Immature natural killer cell (primary cell): Measurements from ENCODE around the gene NTNG2. TPM values are rescaled to one million over a fixed set of nuclear protein-coding genes. Genes with fewer than 3 reads are reported as not detected.
"Not testable (repeated sequence)": the region's sequence is repeated elsewhere in the genome, so short reads cannot be mapped to it uniquely, and the experiment has no call there.

ENCODE experiments used
- DNase-seq, 3 donors: peaks; one replicate each; pipeline ENCODE4 v3.0.0; 2022; ENCODE audit warnings: mixed read lengths in 1 of 3
- H3K27ac Mint-ChIP-seq, 6 donors: one replicate each; pipeline ENCODE4 v1.8.0; 2020; ENCODE audit warnings: mixed read lengths in 6 of 6, mild to moderate bottlenecking in 5 of 6, inconsistent platforms in 4 of 6, moderate library complexity in 3 of 6
- H3K27me3 Mint-ChIP-seq, 3 donors: one replicate each; pipeline ENCODE4 v1.8.0; 2020 to 2021; ENCODE audit warnings: low read depth in 3 of 3, mild to moderate bottlenecking in 3 of 3, mixed read lengths in 3 of 3, moderate library complexity in 3 of 3, inconsistent platforms in 1 of 3
- H3K36me3 Mint-ChIP-seq, 3 donors: one replicate each; pipeline ENCODE4 v1.8.0; 2020; ENCODE audit warnings: mixed read lengths in 3 of 3, inconsistent platforms in 2 of 3, mild to moderate bottlenecking in 2 of 3
- H3K4me1 Mint-ChIP-seq, 2 donors: one replicate each; pipeline ENCODE4 v1.8.0; 2020; ENCODE audit warnings: inconsistent platforms in 2 of 2, mild to moderate bottlenecking in 2 of 2, mixed read lengths in 2 of 2, moderate library complexity in 1 of 2
- H3K4me3 Mint-ChIP-seq, 5 donors: one replicate each; pipeline ENCODE4 v1.8.0; 2020; ENCODE audit warnings: mild to moderate bottlenecking in 5 of 5, mixed read lengths in 5 of 5, inconsistent platforms in 3 of 5, moderate library complexity in 3 of 5
- H3K9me3 Mint-ChIP-seq, 6 donors: one replicate each; pipeline ENCODE4 v1.8.0; 2020; ENCODE audit warnings: mild to moderate bottlenecking in 6 of 6, mixed read lengths in 6 of 6, inconsistent platforms in 4 of 6, moderate library complexity in 3 of 6
- polyA plus RNA-seq, 3 donors: library from polyadenylated mRNA; unstranded; fragments of 300-500 nt; fragmentation: Illumina TruSeq; gene quantifications; one replicate each; pipeline ENCODE4 v1.2.3, GENCODE V29; 2021

NTNG2 gene
- polyA plus RNA-seq, 3 donors from 2014 or later = 0.27 to 0.94 (median 0.62) TPM

DNA sequence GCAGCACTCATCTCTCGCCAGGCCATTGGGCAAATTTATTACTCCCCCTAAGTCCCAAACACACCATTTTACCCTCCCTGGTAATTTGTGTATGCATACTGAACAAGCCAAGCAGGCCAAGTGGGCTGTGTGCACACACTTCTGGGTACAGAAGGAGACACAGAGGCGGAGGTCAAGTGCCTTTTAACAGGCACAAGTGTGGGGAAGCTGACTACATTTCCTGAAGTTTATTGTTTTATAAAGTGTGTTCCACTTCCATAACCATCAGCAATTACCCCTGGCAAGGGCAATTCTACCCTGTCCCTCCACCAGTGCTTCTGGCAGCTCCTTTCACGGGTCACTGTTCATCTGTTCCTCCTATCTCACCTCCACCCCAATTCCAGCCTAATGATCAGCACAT, 99.0 kb downstream of the NTNG2 start:
- no peak for DNase-seq
- peaks cover 10 to 21% (median 15%) of the 10 kb centered on the region in 3 donors for H3K36me3 Mint-ChIP-seq
- H3K4me1 Mint-ChIP-seq = peaks cover 8 to 26% of the 10 kb centered on the region in 2 donors
- H3K27ac Mint-ChIP-seq = peak overlapping the region in 1 of 6 donors; percentile 13
- H3K9me3 Mint-ChIP-seq = no peaks in the 10 kb centered on the region
- no peak overlapping the region for H3K4me3 Mint-ChIP-seq
- H3K27me3 Mint-ChIP-seq = peaks cover 0 to 7% (median 5%) of the 10 kb centered on the region in 3 donors

GRCh38 chr9:132266017-132266416, 104.2 kb downstream of the NTNG2 start:
- DNase-seq = no peak
- Mint-ChIP-seq H3K4me3 (no peak overlapping the region), H3K27me3 (peaks cover 0 to 5% (median 3%) of the 10 kb centered on the region in 3 donors), H3K9me3 (no peaks in the 10 kb centered on the region), H3K4me1 (peaks cover 4 to 29% of the 10 kb centered on the region in 2 donors), H3K36me3 (peaks cover 10 to 34% (median 23%) of the 10 kb centered on the region in 3 donors), H3K27ac (no peak overlapping the region)

DNA sequence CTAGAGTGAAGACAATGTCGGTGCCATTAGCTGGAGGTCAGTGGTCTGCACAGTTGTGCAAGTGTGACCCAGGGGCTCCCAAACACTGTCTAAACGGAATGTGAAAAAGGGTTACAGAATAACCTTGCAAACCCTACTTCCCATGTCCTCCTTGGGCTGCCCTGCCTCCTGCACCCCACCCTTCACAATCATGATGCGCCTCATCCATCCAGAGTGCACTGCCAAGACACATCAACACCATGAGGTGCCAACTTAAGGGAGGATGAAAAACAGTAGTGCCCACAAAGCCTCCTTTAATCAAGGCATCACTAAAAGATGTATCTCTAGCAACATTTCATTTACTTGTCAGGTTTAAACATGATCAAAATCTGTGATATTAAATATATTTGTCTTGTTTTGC, 105.8 kb downstream of the NTNG2 start:
- no peak overlapping the region for H3K27ac Mint-ChIP-seq
- peaks cover 8 to 29% (median 19%) of the 10 kb centered on the region in 3 donors for H3K36me3 Mint-ChIP-seq
- peaks cover 4 to 16% of the 10 kb centered on the region in 2 donors for H3K4me1 Mint-ChIP-seq
- H3K9me3 Mint-ChIP-seq = no peaks in the 10 kb centered on the region
- no peak for DNase-seq
- H3K4me3 Mint-ChIP-seq = no peak overlapping the region
- peaks cover 0 to 3% (median 3%) of the 10 kb centered on the region in 3 donors for H3K27me3 Mint-ChIP-seq

GRCh38 chr9:132268725-132269352, 107.0 kb downstream of the NTNG2 start:
- H3K9me3 Mint-ChIP-seq = no peaks in the 10 kb centered on the region
- H3K36me3 Mint-ChIP-seq = peaks cover 9 to 25% (median 18%) of the 10 kb centered on the region in 3 donors
- H3K4me1 Mint-ChIP-seq = peaks cover 4 to 10% of the 10 kb centered on the region in 2 donors
- peak overlapping the region in 4 of 6 donors; percentile 60 to 81 (median 68) for H3K27ac Mint-ChIP-seq
- peak; percentile 36 to 55 (median 42) for DNase-seq
- peaks cover 0 to 3% (median 0%) of the 10 kb centered on the region in 3 donors for H3K27me3 Mint-ChIP-seq
- no peak overlapping the region for H3K4me3 Mint-ChIP-seq

- Mint-ChIP-seq H3K36me3 (peaks cover 5 to 21% (median 18%) of the 10 kb centered on the region in 3 donors), H3K27ac (peak overlapping the region in 1 of 6 donors; percentile 48), H3K4me1 (peaks cover 4 to 10% of the 10 kb centered on the region in 2 donors)
- not testable (repeated sequence) for DNase-seq, H3K4me3 Mint-ChIP-seq, H3K9me3 Mint-ChIP-seq, H3K27me3 Mint-ChIP-seq
Measured at GRCh38 chr9:132269704-132270516, 108.1 kb downstream of the NTNG2 start.

DNA sequence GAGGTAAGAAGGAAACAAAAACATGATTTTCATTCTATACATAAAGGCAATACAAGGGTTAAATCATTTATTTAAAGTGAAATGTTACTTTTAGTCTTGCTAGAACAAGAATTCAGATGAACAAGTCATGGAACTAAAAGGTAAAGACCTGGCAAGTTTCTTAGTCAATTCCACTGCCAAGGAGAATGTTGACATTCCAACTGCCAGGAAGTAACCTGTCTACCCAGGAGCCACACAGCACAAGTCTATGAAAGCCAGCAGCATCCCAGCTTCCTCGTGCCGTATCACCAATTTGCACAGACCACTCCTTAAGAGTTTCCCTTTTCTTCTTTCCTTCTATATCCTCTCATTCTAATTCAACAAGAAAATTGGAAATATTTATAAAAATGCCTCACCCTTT, 113.0 kb downstream of the NTNG2 start:
- no peaks in the 10 kb centered on the region for H3K9me3 Mint-ChIP-seq
- no peak for DNase-seq
- no peak overlapping the region for H3K4me3 Mint-ChIP-seq
- peaks cover 25 to 54% (median 41%) of the 10 kb centered on the region in 3 donors for H3K36me3 Mint-ChIP-seq
- H3K27ac Mint-ChIP-seq = peak overlapping the region in 1 of 6 donors; percentile 18
- H3K27me3 Mint-ChIP-seq = peaks cover 0 to 3% (median 0%) of the 10 kb centered on the region in 3 donors
- H3K4me1 Mint-ChIP-seq = no peaks in the 10 kb centered on the region

- Mint-ChIP-seq H3K27me3 (peaks cover 1 to 5% (median 2%) of the 10 kb centered on the region in 3 donors), H3K36me3 (peaks cover 22 to 55% (median 33%) of the 10 kb centered on the region in 3 donors), H3K9me3 (no peaks in the 10 kb centered on the region), H3K4me3 (no peak overlapping the region), H3K27ac (peak overlapping the region in 1 of 6 donors; percentile 20), H3K4me1 (peaks cover 0 to 7% of the 10 kb centered on the region in 2 donors)
- no peak for DNase-seq
Measured at GRCh38 chr9:132283165-132283564, 121.3 kb downstream of the NTNG2 start.

- Mint-ChIP-seq H3K36me3 (peaks cover 22 to 56% (median 33%) of the 10 kb centered on the region in 3 donors), H3K4me1 (peaks cover 2 to 14% of the 10 kb centered on the region in 2 donors), H3K27ac (peak overlapping the region in 3 of 6 donors; percentile 3 to 43 (median 35)), H3K9me3 (no peaks in the 10 kb centered on the region), H3K27me3 (peaks cover 1 to 5% (median 2%) of the 10 kb centered on the region in 3 donors), H3K4me3 (no peak overlapping the region)
- DNase-seq = no peak
Measured at GRCh38 chr9:132283863-132284262, 122.0 kb downstream of the NTNG2 start.

GRCh38 chr9:132287256-132287760, 125.5 kb downstream of the NTNG2 start:
- peak overlapping the region in 2 of 6 donors; percentile 29 to 34 for H3K27ac Mint-ChIP-seq
- H3K9me3 Mint-ChIP-seq = no peaks in the 10 kb centered on the region
- H3K4me3 Mint-ChIP-seq = no peak overlapping the region
- peaks cover 2 to 5% (median 2%) of the 10 kb centered on the region in 3 donors for H3K27me3 Mint-ChIP-seq
- peaks cover 13 to 37% (median 23%) of the 10 kb centered on the region in 3 donors for H3K36me3 Mint-ChIP-seq
- H3K4me1 Mint-ChIP-seq = peaks cover 2 to 21% of the 10 kb centered on the region in 2 donors
- no peak for DNase-seq

DNA sequence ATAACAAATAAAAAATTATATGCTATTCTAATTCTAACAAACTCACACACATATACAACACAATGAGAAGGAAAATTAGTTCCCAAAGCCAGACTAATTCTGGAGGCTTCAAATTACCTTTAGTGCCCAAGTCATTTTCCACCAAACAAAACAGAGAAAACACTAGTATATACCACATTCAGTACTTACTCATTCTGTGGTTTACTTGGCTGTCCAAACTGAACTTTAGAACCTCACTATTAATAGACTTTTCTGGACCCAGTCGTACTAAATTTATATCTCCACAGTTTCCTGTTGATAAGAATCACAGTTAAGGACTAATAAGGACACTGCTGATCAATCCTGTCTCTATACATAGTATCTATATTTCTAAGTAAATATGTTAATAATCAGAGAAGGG, 126.5 kb downstream of the NTNG2 start:
- Mint-ChIP-seq H3K36me3 (peaks cover 6 to 33% (median 14%) of the 10 kb centered on the region in 3 donors), H3K27me3 (peaks cover 2% of the 10 kb centered on the region in 3 donors), H3K4me1 (peaks cover 8 to 29% of the 10 kb centered on the region in 2 donors), H3K9me3 (no peaks in the 10 kb centered on the region), H3K4me3 (no peak overlapping the region), H3K27ac (peak overlapping the region in 4 of 6 donors; percentile 30 to 42 (median 37))
- DNase-seq = no peak

DNA sequence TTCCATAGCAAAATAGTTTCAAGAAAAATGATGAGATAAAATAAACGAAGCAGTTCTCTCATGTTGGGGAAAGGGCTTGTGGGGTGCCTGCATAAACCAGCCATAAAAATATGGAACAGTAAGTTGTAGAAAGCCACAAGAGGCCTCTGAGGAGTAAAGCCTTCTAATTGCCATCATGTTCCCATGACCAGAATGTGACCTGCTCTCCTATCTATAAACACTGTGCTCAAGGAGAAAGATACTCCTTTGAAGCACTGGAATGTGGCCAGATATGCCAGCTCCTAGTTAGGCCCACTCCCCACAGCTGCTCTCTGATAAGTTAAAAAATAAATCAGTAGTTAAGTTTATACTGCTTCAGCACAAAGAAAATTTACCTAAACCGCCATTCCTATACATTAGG, 127.1 kb downstream of the NTNG2 start:
- DNase-seq = no peak
- Mint-ChIP-seq H3K27me3 (peaks cover 2% of the 10 kb centered on the region in 3 donors), H3K27ac (peak overlapping the region in 5 of 6 donors; percentile 28 to 69 (median 42)), H3K4me3 (no peak overlapping the region), H3K4me1 (peaks cover 8 to 29% of the 10 kb centered on the region in 2 donors), H3K9me3 (no peaks in the 10 kb centered on the region), H3K36me3 (peaks cover 6 to 29% (median 11%) of the 10 kb centered on the region in 3 donors)

- H3K4me1 Mint-ChIP-seq = peaks cover 18 to 38% of the 10 kb centered on the region in 2 donors
- peaks cover 7 to 42% (median 17%) of the 10 kb centered on the region in 3 donors for H3K36me3 Mint-ChIP-seq
- H3K27me3 Mint-ChIP-seq = peaks cover 0 to 2% (median 0%) of the 10 kb centered on the region in 3 donors
- peak overlapping the region; percentile 7 to 85 (median 58) for H3K27ac Mint-ChIP-seq
- H3K9me3 Mint-ChIP-seq = no peaks in the 10 kb centered on the region
- peak; percentile 5 to 8 (median 5) for DNase-seq
- H3K4me3 Mint-ChIP-seq = peak overlapping the region in 3 of 5 donors; percentile 2 to 38 (median 29)
Measured at GRCh38 chr9:132293145-132293721, 131.4 kb downstream of the NTNG2 start.
